H9 (cell line): ENCODE results near the gene STX8. TPM values are rescaled to one million over a fixed set of nuclear protein-coding genes. Genes with fewer than 3 reads are reported as not detected.

ENCODE experiments used
- DNase-seq: peaks from one replicate; pipeline ENCODE4 v3.0.0-alpha.2; 2017
- H2AFZ ChIP-seq: one replicate; pipeline ENCODE4 v1.6.1; 2013; ENCODE audit warnings: mild to moderate bottlenecking, low read length, control low read depth, moderate library complexity
- H2AK5ac ChIP-seq: 2 replicates; pipeline ENCODE4 v1.6.1; 2013; ENCODE audit warnings: low read length, control low read depth, mixed read lengths; ENCODE audit not compliant: insufficient read length
- H2BK120ac ChIP-seq: one replicate; pipeline ENCODE4 v1.6.1; 2013; ENCODE audit warnings: low read depth, mild to moderate bottlenecking, low read length, control low read depth, inconsistent platforms; ENCODE audit not compliant: poor library complexity, severe bottlenecking
- H2BK12ac ChIP-seq: 2 replicates; pipeline ENCODE4 v1.6.1; 2013; ENCODE audit warnings: low read length, control low read depth, mixed read lengths, low read depth; ENCODE audit not compliant: insufficient read length
- H2BK15ac ChIP-seq: 2 replicates; pipeline ENCODE4 v1.6.1; 2013; ENCODE audit warnings: low read depth, low read length, control low read depth
- H2BK20ac ChIP-seq: one replicate; pipeline ENCODE4 v1.6.1; 2013; ENCODE audit warnings: low read depth, mild to moderate bottlenecking, low read length, control low read depth, inconsistent platforms; ENCODE audit not compliant: poor library complexity, severe bottlenecking
- H2BK5ac ChIP-seq: 2 replicates; pipeline ENCODE4 v1.6.1; 2013; ENCODE audit warnings: low read length, control low read depth, mixed read lengths; ENCODE audit not compliant: insufficient read length
- H3K14ac ChIP-seq: 2 replicates; pipeline ENCODE4 v1.6.1; 2013; ENCODE audit warnings: low read length, control low read depth; ENCODE audit not compliant: insufficient read depth
- H3K18ac ChIP-seq: 2 replicates; pipeline ENCODE4 v1.6.1; 2013; ENCODE audit warnings: low read depth, mild to moderate bottlenecking, mixed read lengths, low read length, control low read depth; ENCODE audit not compliant: insufficient read length
- H3K23ac ChIP-seq: 2 replicates; pipeline ENCODE4 v1.6.1; 2013; ENCODE audit warnings: low read length, control low read depth, mixed read lengths, low read depth; ENCODE audit not compliant: insufficient read length
- H3K23me2 ChIP-seq: 2 replicates; pipeline ENCODE4 v1.6.1; 2013; ENCODE audit warnings: low read depth, mild to moderate bottlenecking, mixed read lengths, low read length, control low read depth; ENCODE audit not compliant: insufficient read length, poor library complexity, severe bottlenecking
- H3K27ac ChIP-seq: 2 replicates; pipeline ENCODE4 v1.5.1; 2013; ENCODE audit warnings: low read length, control low read depth, mixed read lengths, low read depth; ENCODE audit not compliant: insufficient read length
- H3K27me3 ChIP-seq: 2 replicates; pipeline ENCODE4 v1.6.1; 2013; ENCODE audit warnings: low read length, control low read depth, inconsistent platforms; ENCODE audit not compliant: insufficient read depth
- H3K4ac ChIP-seq: 2 replicates; pipeline ENCODE4 v1.6.1; 2013; ENCODE audit warnings: low read depth, mild to moderate bottlenecking, control low read depth, inconsistent platforms, low read length, moderate library complexity
- H3K4me1 ChIP-seq: 2 replicates; pipeline ENCODE4 v1.6.1; 2013; ENCODE audit warnings: low read length, control low read depth, inconsistent platforms; ENCODE audit not compliant: insufficient read depth
- H3K4me2 ChIP-seq: 2 replicates; pipeline ENCODE4 v1.6.1; 2013; ENCODE audit warnings: low read length, control low read depth, mixed read lengths; ENCODE audit not compliant: insufficient read length, insufficient read depth
- H3K56ac ChIP-seq: 2 replicates; pipeline ENCODE4 v1.6.1; 2013; ENCODE audit warnings: low read depth, mild to moderate bottlenecking, mixed read lengths, low read length, control low read depth; ENCODE audit not compliant: insufficient read length
- H3K79me1 ChIP-seq: 2 replicates; pipeline ENCODE4 v1.6.1; 2013; ENCODE audit warnings: low read depth, mild to moderate bottlenecking, moderate library complexity, low read length, control low read depth, inconsistent platforms; ENCODE audit not compliant: insufficient read depth, poor library complexity, severe bottlenecking
- H3K79me2 ChIP-seq: 2 replicates; pipeline ENCODE4 v1.6.1; 2013; ENCODE audit warnings: low read length, control low read depth, inconsistent platforms; ENCODE audit not compliant: insufficient read depth
- H3K9ac ChIP-seq: 2 replicates; pipeline ENCODE4 v1.6.1; 2013; ENCODE audit warnings: low read length, control low read depth, mixed read lengths; ENCODE audit not compliant: insufficient read length; ENCODE audit errors: extremely low read depth
- H3K9me3 ChIP-seq: one replicate; pipeline ENCODE4 v1.6.1; 2013; ENCODE audit warnings: low read depth, low read length, inconsistent platforms; ENCODE audit not compliant: control insufficient read depth
- H3T11ph ChIP-seq: one replicate; pipeline ENCODE4 v1.6.1; 2013; ENCODE audit warnings: mild to moderate bottlenecking, low read length, control low read depth, inconsistent platforms
- H4K20me1 ChIP-seq: one replicate; pipeline ENCODE4 v1.6.1; 2013; ENCODE audit not compliant: control insufficient read depth, insufficient read length, insufficient read depth
- H4K5ac ChIP-seq: 2 replicates; pipeline ENCODE4 v1.6.1; 2013; ENCODE audit warnings: low read depth, mild to moderate bottlenecking, mixed read lengths, low read length, control low read depth; ENCODE audit not compliant: insufficient read length
- H4K8ac ChIP-seq: replicated peaks from 2 replicates; pipeline ENCODE4 v1.6.1; 2013; ENCODE audit warnings: low read length, control low read depth, mixed read lengths, low read depth; ENCODE audit not compliant: insufficient read length
- H4K91ac ChIP-seq: 2 replicates; pipeline ENCODE4 v1.6.1; 2013; ENCODE audit warnings: low read depth, mild to moderate bottlenecking, moderate library complexity, mixed read lengths, low read length, control low read depth; ENCODE audit not compliant: insufficient read length
- H3K27ac Mint-ChIP-seq, 3 experiments: 2 replicates in 2 of 3; 3 replicates in 1 of 3; pipeline ENCODE4 v1.8.0; 2020 to 2021; ENCODE audit warnings: mixed read lengths in 3 of 3, mild to moderate bottlenecking in 1 of 3, moderate library complexity in 1 of 3
- H3K27me3 Mint-ChIP-seq: 2 replicates; pipeline ENCODE4 v1.8.0; 2021; ENCODE audit warnings: low read depth, mild to moderate bottlenecking, moderate library complexity, mixed read lengths
- H3K36me3 Mint-ChIP-seq, 3 experiments: 2 replicates in 2 of 3; 3 replicates in 1 of 3; pipeline ENCODE4 v1.8.0; 2020 to 2021; ENCODE audit warnings: low read depth in 3 of 3, mixed read lengths in 3 of 3; ENCODE audit not compliant: insufficient read depth in 1 of 3
- H3K4me1 Mint-ChIP-seq, 2 experiments: 2 replicates each; pipeline ENCODE4 v1.8.0; 2020; ENCODE audit warnings: mixed read lengths in 2 of 2
- H3K4me3 Mint-ChIP-seq, 2 experiments: 2 replicates in 1 of 2; 3 replicates in 1 of 2; pipeline ENCODE4 v1.8.0; 2020 to 2021; ENCODE audit warnings: mild to moderate bottlenecking in 2 of 2, mixed read lengths in 2 of 2, moderate library complexity in 1 of 2
- H3K9me3 Mint-ChIP-seq, 2 experiments: 2 replicates in 1 of 2; 3 replicates in 1 of 2; pipeline ENCODE4 v1.8.0; 2020; ENCODE audit warnings: mild to moderate bottlenecking in 2 of 2, mixed read lengths in 2 of 2, moderate library complexity in 1 of 2
- CTCF ChIP-seq: fragments of 200-600 bp; sonication (generic); conservative IDR thresholded peaks from 3 replicates; pipeline ENCODE4 v1.8.0; 2021; ENCODE audit warnings: antibody characterized with exemption, mild to moderate bottlenecking
- WGBS: extraction: QIAGEN DNeasy Blood & Tissue Kit; methylation state at CpG from one replicate; pipeline ENCODE4 v1.1.7; 2013; ENCODE audit warnings: missing lambda C conversion rate, low lambda C conversion rate, mixed read lengths; ENCODE audit not compliant: insufficient read length; ENCODE audit errors: extremely low coverage; 5-methylcytosine and 5-hydroxymethylcytosine counted together
- total RNA-seq: library from RNA; stranded (reverse); gene quantifications from 2 replicates; pipeline ENCODE4 v1.2.1, GENCODE V29; 2021

Gene STX8
- total RNA-seq, 1 experiment from 2014 or later, result 55.1 TPM

GRCh38 chr17:9356488-9356911 lies 219.1 kb downstream of the STX8 start:
- no peak overlapping the region for H4K5ac ChIP-seq
- no peak overlapping the region for H3K27ac ChIP-seq
- no peak for DNase-seq
- no peaks in the 10 kb centered on the region for H3K27me3 Mint-ChIP-seq
- H3K79me1 ChIP-seq, result no peaks in the 10 kb centered on the region
- no peak overlapping the region for H2AFZ ChIP-seq
- H3K9ac ChIP-seq, result no peak overlapping the region
- no peak overlapping the region for H3K4me2 ChIP-seq
- H4K20me1 ChIP-seq, result no peaks in the 10 kb centered on the region
- no peak overlapping the region for H3K23ac ChIP-seq
- H3K23me2 ChIP-seq, result no peaks in the 10 kb centered on the region
- no peak overlapping the region for H2BK5ac ChIP-seq
- H3K4me3 Mint-ChIP-seq, result no peak overlapping the region
- WGBS, result no CpG with 5 or more reads among the region's 3 CpGs
- H2AK5ac ChIP-seq, result no peak overlapping the region
- H3K56ac ChIP-seq, result no peak overlapping the region
- H2BK12ac ChIP-seq, result no peak overlapping the region
- no peaks in the 10 kb centered on the region for H3K79me2 ChIP-seq
- H3K9me3 ChIP-seq, result no peaks in the 10 kb centered on the region
- H4K8ac ChIP-seq, result no peak overlapping the region
- H3K4me1 ChIP-seq, result no peaks in the 10 kb centered on the region
- H3K18ac ChIP-seq, result no peak overlapping the region
- H2BK120ac ChIP-seq, result no peak overlapping the region
- no peak overlapping the region for H4K91ac ChIP-seq
- H2BK15ac ChIP-seq, result no peak overlapping the region
- H3T11ph ChIP-seq, result no peak overlapping the region
- no peaks in the 10 kb centered on the region for H3K36me3 Mint-ChIP-seq
- H3K14ac ChIP-seq, result no peak overlapping the region
- no peak overlapping the region for H2BK20ac ChIP-seq
- H3K4ac ChIP-seq, result no peak overlapping the region
- no peak overlapping the region for H3K27ac Mint-ChIP-seq
- no peaks in the 10 kb centered on the region for H3K27me3 ChIP-seq
- TF ChIP-seq CTCF, result no peak
- no peaks in the 10 kb centered on the region for H3K9me3 Mint-ChIP-seq
- H3K4me1 Mint-ChIP-seq, result peaks cover 2 to 6% of the 10 kb centered on the region in 2 experiments; a peak in 1 of 4 replicates
